ENCODE data around the gene MT2A.

The MT2A gene

GRCh38 chr16:56584276-56584675 lies 24.1 kb upstream of the MT2A start:
- no peak for DNase-seq (ENCODE audit: insufficient read length, low spot score)
- no peak for FAIRE-seq
- no peak for TF ChIP-seq CTCF (IDR thresholded peaks at IDR 0.05; ENCODE audit: insufficient read depth, missing control alignments)

- no peak for TF ChIP-seq CTCF (IDR thresholded peaks at IDR 0.05; ENCODE audit: insufficient read depth, missing control alignments)
- FAIRE-seq: no peak
- DNase-seq (ENCODE audit: insufficient read length, low spot score): no peak
Measured at GRCh38 chr16:56588781-56589140, 19.6 kb upstream of the MT2A start.

- FAIRE-seq: no peak
- no peak for DNase-seq (ENCODE audit: insufficient read length, low spot score)
- TF ChIP-seq CTCF (IDR thresholded peaks at IDR 0.05; ENCODE audit: insufficient read depth, missing control alignments): no peak
Measured at GRCh38 chr16:56589141-56590039, 19.0 kb upstream of the MT2A start, which contains the start of gene MT3. Gene MT3 (plus strand): TSS chr16:56589528. CDS start chr16:56589591, 63 bp downstream.

- TF ChIP-seq CTCF (IDR thresholded peaks at IDR 0.05; ENCODE audit: insufficient read depth, missing control alignments): no peak
- no peak for DNase-seq (ENCODE audit: insufficient read length, low spot score)
- no peak for FAIRE-seq
Measured at GRCh38 chr16:56591377-56592060, 16.9 kb upstream of the MT2A start.

- no peak for FAIRE-seq
- DNase-seq (ENCODE audit: insufficient read length, low spot score): no peak
Measured at GRCh38 chr16:56593573-56594291, 14.7 kb upstream of the MT2A start.

GRCh38 chr16:56594292-56594619 lies 14.1 kb upstream of the MT2A start:
- FAIRE-seq: no peak
- no peak for TF ChIP-seq CTCF (IDR thresholded peaks at IDR 0.05; ENCODE audit: insufficient read depth, missing control alignments)
- DNase-seq (ENCODE audit: insufficient read length, low spot score): no peak

More at GRCh38 chr16:56593573-56594291, 14.7 kb upstream of the MT2A start:
- no peak for TF ChIP-seq CTCF (IDR thresholded peaks at IDR 0.05; ENCODE audit: insufficient read depth, missing control alignments)

All from D721Med (cell line).